ENCODE results near the gene ACOXL.
"Not testable (repeated sequence)": the region's sequence is repeated elsewhere in the genome, so short reads cannot be mapped to it uniquely, and the experiment has no call there.

Gene ACOXL

DNA sequence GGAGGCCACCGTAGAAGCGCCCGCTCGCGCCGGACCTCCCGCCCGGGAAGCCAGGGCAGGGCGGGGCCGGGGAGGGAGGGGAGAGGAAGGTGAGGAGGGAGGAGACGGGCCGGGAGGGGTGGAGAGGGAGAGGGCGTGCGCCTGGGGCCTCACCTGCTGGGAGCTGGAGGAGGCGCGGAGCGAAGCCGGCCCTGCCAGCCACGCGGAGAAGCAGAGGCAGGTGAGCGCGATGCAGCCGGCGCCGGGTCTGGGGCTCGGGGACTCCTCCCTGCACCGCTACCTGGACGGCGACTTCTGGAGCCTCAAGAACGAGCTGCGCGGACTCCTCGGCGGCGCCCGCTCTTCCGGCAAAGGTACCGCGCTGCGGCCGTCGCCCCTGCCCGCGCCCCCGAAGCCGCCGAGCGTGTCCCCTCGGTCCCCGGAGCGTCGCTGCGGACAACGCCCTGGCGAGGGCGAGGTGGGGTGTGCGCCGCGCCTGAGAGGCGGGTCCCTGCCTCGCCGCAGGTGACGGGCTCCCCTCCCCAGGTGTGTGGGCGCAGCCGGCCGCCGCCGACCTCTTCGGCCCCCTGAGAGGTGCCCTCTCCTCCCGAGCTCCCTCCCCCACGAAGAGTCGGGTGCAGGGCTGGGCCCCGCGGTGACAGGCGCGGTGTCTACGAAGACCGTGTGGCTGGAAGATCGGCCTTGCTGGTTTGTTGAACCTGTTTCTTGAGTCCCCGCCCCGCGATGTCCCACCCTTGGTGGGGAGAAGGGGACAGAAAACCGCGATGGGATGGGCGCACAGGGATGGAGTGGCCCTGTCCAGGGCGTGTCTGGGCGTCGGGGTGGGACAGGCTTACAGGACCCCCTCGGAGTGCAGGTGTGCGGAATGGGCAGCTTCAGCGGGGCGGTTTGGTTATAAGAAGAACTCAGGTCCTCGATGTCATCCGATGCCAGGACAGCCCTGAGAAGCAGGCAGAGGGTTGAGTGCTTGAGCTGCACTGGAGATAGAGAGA lies at the start of gene ACOXL:
Gene ACOXL (plus strand): TSS at position 152 of the 992 bp plus-strand sequence. CDS start 35,817 bp downstream, outside the sequence.
- no peaks in the 10 kb centered on the region for H3K9me3 ChIP-seq (ENCODE audit: control insufficient read depth, insufficient read depth, low read length)
- WGBS (ENCODE audit: insufficient coverage, insufficient read length): no CpG with 5 or more reads among the region's 94 CpGs
- peaks cover 4% of the 10 kb centered on the region for H3K4me1 ChIP-seq (ENCODE audit: control insufficient read depth, insufficient read depth, low read length)
- H3K36me3 ChIP-seq (ENCODE audit: control insufficient read depth, insufficient read depth, low read length): no peaks in the 10 kb centered on the region; the same call in 1 of the 2 replicates
- no peaks in the 10 kb centered on the region; the same call in 1 of the 2 replicates for H3K27me3 ChIP-seq (ENCODE audit: control insufficient read depth, insufficient read depth, low read length)
- H3K27ac ChIP-seq (ENCODE audit: low read length): no peak within 1 kb of the TSS
- peak; percentile 61 for DNase-seq (ENCODE audit: low read depth, low spot score)
- H3K4me3 ChIP-seq (ENCODE audit: low read length): peak within 1 kb of the TSS; percentile 71

GRCh38 chr2:110682872-110683271 lies 49.5 kb upstream of the ACOXL start:
- no peak overlapping the region for H3K27ac ChIP-seq (ENCODE audit: low read length)
- peaks cover 2% of the 10 kb centered on the region for H3K9me3 ChIP-seq (ENCODE audit: control insufficient read depth, insufficient read depth, low read length)
- peaks cover 4% of the 10 kb centered on the region for H3K4me1 ChIP-seq (ENCODE audit: control insufficient read depth, insufficient read depth, low read length)
- no CpG with 5 or more reads among the region's 1 CpG for WGBS (ENCODE audit: insufficient coverage, insufficient read length)
- no peaks in the 10 kb centered on the region for H3K36me3 ChIP-seq (ENCODE audit: control insufficient read depth, insufficient read depth, low read length)
- peaks cover 1% of the 10 kb centered on the region; the same call in 1 of the 2 replicates for H3K27me3 ChIP-seq (ENCODE audit: control insufficient read depth, insufficient read depth, low read length)
- DNase-seq (ENCODE audit: low read depth, low spot score): no peak
- no peak overlapping the region for H3K4me3 ChIP-seq (ENCODE audit: low read length)

DNA sequence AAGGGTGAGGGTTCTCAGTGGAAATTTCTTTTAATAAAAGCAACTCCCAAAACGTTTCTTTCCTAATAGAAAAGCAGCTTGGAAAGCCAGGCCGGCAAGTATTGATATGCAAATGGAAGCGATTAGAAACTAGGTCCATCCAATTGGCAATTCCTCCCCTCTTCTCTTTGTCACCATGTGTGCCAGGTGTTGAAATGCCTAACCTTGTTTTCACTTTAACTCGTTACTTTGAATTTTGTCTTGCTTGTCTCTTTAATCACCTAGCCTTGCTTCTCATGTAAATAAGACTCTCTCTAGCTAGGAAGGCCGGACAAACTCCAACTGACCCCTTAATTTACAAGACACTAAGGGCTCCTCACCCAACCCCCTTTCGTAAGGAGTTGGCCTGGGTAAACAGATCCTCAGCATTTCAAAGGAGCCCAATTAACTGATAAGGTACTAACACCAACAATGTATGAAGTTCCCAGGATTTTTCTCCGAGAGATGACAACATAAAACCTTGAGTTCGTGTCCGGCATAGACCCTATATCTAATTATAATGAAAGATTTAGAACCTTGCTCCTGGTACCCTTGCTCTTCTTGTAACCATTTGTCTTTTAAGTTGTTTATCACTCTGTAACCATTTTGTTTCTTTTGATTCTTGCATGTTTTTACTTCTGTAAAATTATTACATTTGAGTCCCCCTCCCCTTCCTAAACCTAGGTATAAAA lies 44.4 kb upstream of the ACOXL start:
- H3K4me3 ChIP-seq (ENCODE audit: low read length); H3K27me3 ChIP-seq (ENCODE audit: control insufficient read depth, insufficient read depth, low read length); H3K4me1 ChIP-seq (ENCODE audit: control insufficient read depth, insufficient read depth, low read length); H3K36me3 ChIP-seq (ENCODE audit: control insufficient read depth, insufficient read depth, low read length); H3K9me3 ChIP-seq (ENCODE audit: control insufficient read depth, insufficient read depth, low read length); H3K27ac ChIP-seq (ENCODE audit: low read length): not testable (repeated sequence)
- peak; percentile 88 for DNase-seq (ENCODE audit: low read depth, low spot score)
- WGBS (ENCODE audit: insufficient coverage, insufficient read length): no CpG with 5 or more reads among the region's 9 CpGs

DNA sequence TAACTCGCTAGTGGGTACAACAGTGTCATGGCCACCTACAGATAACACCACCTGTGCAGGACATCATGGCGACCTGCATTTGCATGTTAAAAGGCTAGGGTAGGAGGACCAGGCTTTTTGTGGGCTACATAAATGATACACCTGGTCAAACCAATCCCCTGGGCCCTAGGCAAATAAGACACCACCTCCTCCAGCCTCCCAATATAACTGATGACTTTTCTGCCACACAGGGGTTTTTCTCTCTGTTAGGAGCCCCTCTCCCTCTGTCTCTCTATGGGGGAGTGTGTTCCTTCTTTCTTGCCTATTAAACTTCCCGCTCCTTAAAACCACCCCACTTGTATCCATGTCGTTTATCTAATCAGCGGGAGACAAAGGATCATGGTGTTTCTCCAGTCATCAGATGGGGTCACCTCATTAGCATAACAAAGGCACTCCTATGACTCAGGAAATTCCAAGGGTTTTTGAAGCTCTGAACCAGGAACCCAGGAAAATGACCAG lies 43.7 kb upstream of the ACOXL start:
- WGBS (ENCODE audit: insufficient coverage, insufficient read length): no CpG with 5 or more reads among the region's 5 CpGs
- Histone ChIP-seq H3K9me3 (ENCODE audit: control insufficient read depth, insufficient read depth, low read length) (peaks cover 2% of the 10 kb centered on the region), H3K36me3 (ENCODE audit: control insufficient read depth, insufficient read depth, low read length) (no peaks in the 10 kb centered on the region), H3K27me3 (ENCODE audit: control insufficient read depth, insufficient read depth, low read length) (peaks cover 1% of the 10 kb centered on the region; the same call in 1 of the 2 replicates), H3K4me1 (ENCODE audit: control insufficient read depth, insufficient read depth, low read length) (peaks cover 8% of the 10 kb centered on the region; the same call in 1 of the 2 replicates), H3K27ac (ENCODE audit: low read length) (no peak overlapping the region), H3K4me3 (ENCODE audit: low read length) (no peak overlapping the region)
- DNase-seq (ENCODE audit: low read depth, low spot score): peak; percentile 98

- H3K9me3 ChIP-seq (ENCODE audit: control insufficient read depth, insufficient read depth, low read length): peaks cover 2% of the 10 kb centered on the region
- DNase-seq (ENCODE audit: low read depth, low spot score): no peak
- H3K36me3 ChIP-seq (ENCODE audit: control insufficient read depth, insufficient read depth, low read length): no peaks in the 10 kb centered on the region
- no CpG with 5 or more reads among the region's 4 CpGs for WGBS (ENCODE audit: insufficient coverage, insufficient read length)
- no peak overlapping the region for H3K4me3 ChIP-seq (ENCODE audit: low read length)
- H3K4me1 ChIP-seq (ENCODE audit: control insufficient read depth, insufficient read depth, low read length): peaks cover 8% of the 10 kb centered on the region; the same call in 1 of the 2 replicates
- no peak overlapping the region for H3K27ac ChIP-seq (ENCODE audit: low read length)
- H3K27me3 ChIP-seq (ENCODE audit: control insufficient read depth, insufficient read depth, low read length): peaks cover 1% of the 10 kb centered on the region; the same call in 1 of the 2 replicates
These were observed 42.0 kb upstream of the ACOXL start for GRCh38 chr2:110690083-110690965.

DNA sequence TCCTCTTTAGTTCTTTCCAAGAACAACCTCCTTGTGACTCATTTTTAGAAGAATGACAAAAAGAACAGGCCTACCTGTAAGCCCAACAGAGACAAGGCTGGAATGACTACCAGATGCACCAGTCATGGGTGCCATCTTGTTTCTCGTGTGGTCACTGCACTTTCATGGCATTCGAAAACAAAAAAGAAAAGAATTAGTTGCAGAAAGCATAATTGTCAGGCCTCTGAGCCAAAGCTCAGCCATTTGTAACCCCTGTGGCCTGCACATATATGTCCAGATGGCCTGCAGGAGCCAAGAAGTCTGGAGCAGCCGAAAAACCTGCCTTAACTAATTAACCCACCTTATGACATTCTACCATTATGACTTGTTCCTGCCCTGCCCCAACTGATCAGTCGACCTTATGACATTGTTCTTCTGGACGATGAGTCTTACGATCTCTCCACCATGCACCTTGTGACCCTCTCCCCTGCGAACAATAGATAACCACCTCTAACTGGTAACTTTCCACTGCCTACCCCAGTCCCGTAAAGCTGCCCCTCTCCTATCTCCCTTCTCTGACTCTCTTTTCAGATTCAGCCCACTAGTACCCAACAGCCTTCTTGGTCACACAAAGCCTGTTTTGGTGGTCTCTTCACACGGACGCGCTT lies 40.6 kb upstream of the ACOXL start:
- WGBS (ENCODE audit: insufficient coverage, insufficient read length): no CpG with 5 or more reads among the region's 11 CpGs
- no peaks in the 10 kb centered on the region for H3K36me3 ChIP-seq (ENCODE audit: control insufficient read depth, insufficient read depth, low read length)
- H3K9me3 ChIP-seq (ENCODE audit: control insufficient read depth, insufficient read depth, low read length): peaks cover 2% of the 10 kb centered on the region
- no peak for DNase-seq (ENCODE audit: low read depth, low spot score)
- no peaks in the 10 kb centered on the region; the same call in 1 of the 2 replicates for H3K27me3 ChIP-seq (ENCODE audit: control insufficient read depth, insufficient read depth, low read length)
- H3K4me1 ChIP-seq (ENCODE audit: control insufficient read depth, insufficient read depth, low read length): peaks cover 8% of the 10 kb centered on the region; the same call in 1 of the 2 replicates
- no peak overlapping the region for H3K4me3 ChIP-seq (ENCODE audit: low read length)
- H3K27ac ChIP-seq (ENCODE audit: low read length): no peak overlapping the region

DNA sequence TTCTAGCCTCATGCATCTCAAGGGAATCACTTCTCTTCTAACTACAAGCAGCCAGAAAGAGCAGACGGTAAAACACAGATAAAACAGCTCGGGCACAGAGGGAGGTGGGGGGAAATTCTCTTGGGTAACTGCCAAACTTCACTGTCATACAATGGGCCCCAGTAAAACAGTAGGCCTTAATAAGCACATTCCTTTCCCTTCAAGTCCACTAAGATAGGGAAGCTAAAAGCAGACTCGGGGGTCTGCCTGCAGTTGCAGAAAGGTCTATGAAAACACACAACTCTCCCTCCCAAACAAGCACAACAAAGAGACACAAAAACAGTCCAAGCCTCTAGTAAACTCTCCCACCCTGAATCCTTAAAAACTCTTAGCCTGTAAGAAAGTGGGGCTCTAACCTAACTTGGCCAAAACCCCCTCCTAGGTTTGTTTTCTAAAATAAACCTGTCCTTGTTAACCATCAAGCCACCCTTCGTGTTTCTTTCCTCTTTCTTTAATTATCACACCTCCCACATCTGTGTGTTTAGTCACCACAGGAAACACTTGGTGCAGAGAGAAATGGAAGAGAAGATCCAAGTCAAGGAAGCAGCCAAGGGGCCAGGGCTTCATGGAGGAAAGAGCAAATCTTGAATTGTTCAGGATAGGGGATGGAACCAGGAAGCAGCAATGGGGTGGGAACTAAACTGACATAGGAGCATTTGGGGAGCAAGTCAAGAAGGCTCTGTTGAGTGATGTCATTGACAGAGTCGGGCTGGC lies 37.1 kb upstream of the ACOXL start:
- not testable (repeated sequence) for H3K27me3 ChIP-seq (ENCODE audit: control insufficient read depth, insufficient read depth, low read length); H3K4me3 ChIP-seq (ENCODE audit: low read length); H3K27ac ChIP-seq (ENCODE audit: low read length); H3K4me1 ChIP-seq (ENCODE audit: control insufficient read depth, insufficient read depth, low read length); H3K36me3 ChIP-seq (ENCODE audit: control insufficient read depth, insufficient read depth, low read length); H3K9me3 ChIP-seq (ENCODE audit: control insufficient read depth, insufficient read depth, low read length); DNase-seq (ENCODE audit: low read depth, low spot score)
- WGBS (ENCODE audit: insufficient coverage, insufficient read length): no CpG with 5 or more reads among the region's 5 CpGs

DNA sequence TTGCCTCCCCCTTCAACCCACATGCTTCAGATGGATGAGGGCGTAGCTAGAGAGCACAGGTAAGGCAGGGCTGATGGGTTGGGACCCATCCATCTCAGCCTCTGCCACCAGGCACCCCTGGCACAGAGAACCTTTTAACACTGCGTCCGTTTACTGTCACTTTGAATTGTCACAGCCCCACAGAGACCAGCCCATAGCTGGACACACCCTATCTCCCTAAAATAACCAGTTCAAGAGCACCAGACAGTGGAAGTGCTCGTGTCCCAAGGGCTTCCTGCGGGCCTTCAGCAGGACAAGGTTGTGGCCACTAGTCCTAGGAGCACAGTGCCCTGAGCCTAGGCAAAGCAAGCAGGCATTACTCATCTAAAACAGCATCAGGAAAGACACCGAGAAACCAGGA lies 34.1 kb upstream of the ACOXL start:
- H3K27me3 ChIP-seq (ENCODE audit: control insufficient read depth, insufficient read depth, low read length); H3K27ac ChIP-seq (ENCODE audit: low read length); H3K4me1 ChIP-seq (ENCODE audit: control insufficient read depth, insufficient read depth, low read length); H3K4me3 ChIP-seq (ENCODE audit: low read length); H3K36me3 ChIP-seq (ENCODE audit: control insufficient read depth, insufficient read depth, low read length); H3K9me3 ChIP-seq (ENCODE audit: control insufficient read depth, insufficient read depth, low read length); DNase-seq (ENCODE audit: low read depth, low spot score): not testable (repeated sequence)
- WGBS (ENCODE audit: insufficient coverage, insufficient read length): no CpG with 5 or more reads among the region's 6 CpGs

All from iPS DF 6.9 (cell line).